ENCODE measurements around the gene SLC17A3.

DNA sequence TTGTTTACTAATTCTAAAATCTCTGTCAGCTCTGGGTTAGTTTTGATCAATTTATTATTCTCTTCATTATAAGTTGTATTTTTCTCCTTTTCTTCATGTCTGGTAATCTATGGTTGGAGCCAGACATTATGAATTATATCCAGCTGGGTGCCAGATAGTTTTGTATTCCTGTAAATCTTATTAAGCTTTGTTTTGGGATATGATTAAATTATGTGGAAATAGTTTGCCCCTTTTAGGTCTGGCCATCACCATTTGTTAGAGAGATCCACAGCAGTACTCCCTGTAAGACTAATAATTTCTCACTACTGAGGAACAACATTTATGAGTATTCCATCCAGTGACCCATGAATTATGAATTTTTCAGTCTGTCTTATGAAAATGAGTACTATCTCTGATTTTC, 21.3 kb downstream of the SLC17A3 start:
- TF ChIP-seq SPI1 (IDR thresholded peaks at IDR 0.05; ENCODE audit: borderline replicate concordance, insufficient read depth, low read depth, low read length): no peak
- no peak for TF ChIP-seq ZNF274 (IDR thresholded peaks at IDR 0.05; ENCODE audit: insufficient read depth, insufficient read length)
- TF ChIP-seq, protein P1, sequence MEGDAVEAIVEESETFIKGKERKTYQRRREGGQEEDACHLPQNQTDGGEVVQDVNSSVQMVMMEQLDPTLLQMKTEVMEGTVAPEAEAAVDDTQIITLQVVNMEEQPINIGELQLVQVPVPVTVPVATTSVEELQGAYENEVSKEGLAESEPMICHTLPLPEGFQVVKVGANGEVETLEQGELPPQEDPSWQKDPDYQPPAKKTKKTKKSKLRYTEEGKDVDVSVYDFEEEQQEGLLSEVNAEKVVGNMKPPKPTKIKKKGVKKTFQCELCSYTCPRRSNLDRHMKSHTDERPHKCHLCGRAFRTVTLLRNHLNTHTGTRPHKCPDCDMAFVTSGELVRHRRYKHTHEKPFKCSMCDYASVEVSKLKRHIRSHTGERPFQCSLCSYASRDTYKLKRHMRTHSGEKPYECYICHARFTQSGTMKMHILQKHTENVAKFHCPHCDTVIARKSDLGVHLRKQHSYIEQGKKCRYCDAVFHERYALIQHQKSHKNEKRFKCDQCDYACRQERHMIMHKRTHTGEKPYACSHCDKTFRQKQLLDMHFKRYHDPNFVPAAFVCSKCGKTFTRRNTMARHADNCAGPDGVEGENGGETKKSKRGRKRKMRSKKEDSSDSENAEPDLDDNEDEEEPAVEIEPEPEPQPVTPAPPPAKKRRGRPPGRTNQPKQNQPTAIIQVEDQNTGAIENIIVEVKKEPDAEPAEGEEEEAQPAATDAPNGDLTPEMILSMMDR (IDR thresholded peaks at IDR 0.05 in 2 of 3, conservative IDR thresholded peaks at IDR 0.05 in 1 of 3; ENCODE audit: control insufficient read depth in 2 of 3, extremely low read depth in 1 of 3, insufficient read depth in 1 of 3, low read depth in 3 of 3, low read length in 3 of 3): no peak
